HepG2 (cell line): Measurements from ENCODE around the gene TMEM134. TPM values are rescaled to one million over a fixed set of nuclear protein-coding genes. Genes with fewer than 3 reads are reported as not detected.

Experiments used
- ELF4 ChIP-seq: sonication (generic); formaldehyde crosslinking; IDR thresholded peaks from 2 replicates; pipeline ENCODE4 v1.5.0; 2020; ENCODE audit warnings: missing genetic modification reagents, mild to moderate bottlenecking, moderate library complexity, borderline replicate concordance
- HMGA1 ChIP-seq: sonication (generic); formaldehyde crosslinking; conservative IDR thresholded peaks from 2 replicates; pipeline ENCODE4 v1.4.0; 2020; ENCODE audit warnings: missing genetic modification reagents
- KDM3A ChIP-seq: IDR thresholded peaks from 2 replicates; pipeline ENCODE4 v1.6.1; 2018; ENCODE audit warnings: low read depth, missing compliant biosample characterization
- NR2F2 ChIP-seq: IDR thresholded peaks from 2 replicates; pipeline ENCODE4 v1.6.1; 2012; ENCODE audit warnings: low read depth, inconsistent platforms, borderline replicate concordance
- PHF5A ChIP-seq: IDR thresholded peaks from one replicate; pipeline ENCODE4 v1.6.1; 2018; ENCODE audit warnings: low read depth, missing genetic modification reagents; ENCODE audit not compliant: unreplicated experiment
- SNAI1 ChIP-seq: sonication (generic); formaldehyde crosslinking; IDR thresholded peaks from 2 replicates; pipeline ENCODE4 v1.5.0; 2020; ENCODE audit warnings: mild to moderate bottlenecking, missing genetic modification reagents, borderline replicate concordance
- SP1 ChIP-seq, 2 experiments: fragments of 450-650 bp in 1 of 2; sonication (generic) in 1 of 2; formaldehyde crosslinking in 1 of 2; IDR thresholded peaks; 2 replicates each; pipeline versions ENCODE4 v1.4.0 to v1.6.1; 2016 to 2020; ENCODE audit warnings: missing genetic modification reagents in 1 of 2
- ZNF280D ChIP-seq: sonication (generic); formaldehyde crosslinking; IDR thresholded peaks from 2 replicates; pipeline ENCODE4 v1.5.1; 2020; ENCODE audit warnings: mild to moderate bottlenecking, missing genetic modification reagents
- ZNF572 ChIP-seq: sonication (generic); formaldehyde crosslinking; IDR thresholded peaks from 2 replicates; pipeline ENCODE4 v1.5.1; 2020; ENCODE audit warnings: mild to moderate bottlenecking, missing genetic modification reagents
- ZNF775 ChIP-seq: sonication (generic); formaldehyde crosslinking; IDR thresholded peaks from 2 replicates; pipeline ENCODE4 v1.4.0; 2020; ENCODE audit warnings: missing genetic modification reagents, mild to moderate bottlenecking, moderate library complexity, borderline replicate concordance
- polyA plus RNA-seq, 8 experiments: library from polyadenylated mRNA; depleted of rRNA in 3 of 8; stranded (reverse) in 7 of 8; unstranded in 1 of 8; fragments of >200 nt; fragmentation: Illumina TruSeq in 4 of 8; extraction: Trizol in 4 of 8; gene quantifications; 2 replicates each; pipeline versions ENCODE4 v1.2.1 to v1.2.3, GENCODE V29; 2011 to 2016; ENCODE audit warnings: low read depth in 4 of 8, missing spikeins in 1 of 8, mixed read lengths in 1 of 8; ENCODE audit not compliant: insufficient read depth in 1 of 8
- total RNA-seq, 5 experiments: library from RNA; depleted of rRNA; stranded (reverse); fragments of >200 nt; fragmentation: Illumina TruSeq; extraction: Trizol; gene quantifications; 2 replicates each; pipeline ENCODE4 v1.2.3, GENCODE V29; 2016; ENCODE audit warnings: low read depth in 1 of 5
- TF ChIP-seq, protein P1 (sequence below), 2 experiments: sonication (generic) in 1 of 2; formaldehyde crosslinking in 1 of 2; IDR thresholded peaks; 2 replicates each; pipeline versions ENCODE4 v1.4.0 to v1.6.1; 2016 to 2020; ENCODE audit warnings: borderline replicate concordance in 1 of 2, low read depth in 1 of 2, mild to moderate bottlenecking in 1 of 2, missing genetic modification reagents in 1 of 2
- TF ChIP-seq, protein P2 (sequence below): sonication (generic); formaldehyde crosslinking; IDR thresholded peaks from 2 replicates; pipeline ENCODE4 v1.5.1; 2020; ENCODE audit warnings: mild to moderate bottlenecking, moderate library complexity, missing genetic modification reagents

TMEM134 gene
- total and polyA plus RNA-seq, 2 of the 13 experiments (the other 11 are each of a cell fraction or from before 2014, with no cell fraction given), result 6.9 to 26.9 TPM

- TF ChIP-seq, protein P1, sequence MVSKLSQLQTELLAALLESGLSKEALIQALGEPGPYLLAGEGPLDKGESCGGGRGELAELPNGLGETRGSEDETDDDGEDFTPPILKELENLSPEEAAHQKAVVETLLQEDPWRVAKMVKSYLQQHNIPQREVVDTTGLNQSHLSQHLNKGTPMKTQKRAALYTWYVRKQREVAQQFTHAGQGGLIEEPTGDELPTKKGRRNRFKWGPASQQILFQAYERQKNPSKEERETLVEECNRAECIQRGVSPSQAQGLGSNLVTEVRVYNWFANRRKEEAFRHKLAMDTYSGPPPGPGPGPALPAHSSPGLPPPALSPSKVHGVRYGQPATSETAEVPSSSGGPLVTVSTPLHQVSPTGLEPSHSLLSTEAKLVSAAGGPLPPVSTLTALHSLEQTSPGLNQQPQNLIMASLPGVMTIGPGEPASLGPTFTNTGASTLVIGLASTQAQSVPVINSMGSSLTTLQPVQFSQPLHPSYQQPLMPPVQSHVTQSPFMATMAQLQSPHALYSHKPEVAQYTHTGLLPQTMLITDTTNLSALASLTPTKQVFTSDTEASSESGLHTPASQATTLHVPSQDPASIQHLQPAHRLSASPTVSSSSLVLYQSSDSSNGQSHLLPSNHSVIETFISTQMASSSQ (IDR thresholded peaks at IDR 0.05; ENCODE audit: low read depth), result no peak
- TF ChIP-seq, protein P1 (CRISPR knock-in tag; IDR thresholded peaks at IDR 0.05; ENCODE audit: borderline replicate concordance), result no peak
- TF ChIP-seq NR2F2, result no peak
- no peak for TF ChIP-seq ZNF572 (CRISPR knock-in tag)
- 0 out of 2 replicates have a peak, but pooled peaks have one; percentile 51 for TF ChIP-seq SNAI1 (CRISPR knock-in tag)
- 0 out of 2 replicates have a peak, but pooled peaks have one; percentile 20 for TF ChIP-seq ZNF280D (CRISPR knock-in tag)
- TF ChIP-seq, protein P2, sequence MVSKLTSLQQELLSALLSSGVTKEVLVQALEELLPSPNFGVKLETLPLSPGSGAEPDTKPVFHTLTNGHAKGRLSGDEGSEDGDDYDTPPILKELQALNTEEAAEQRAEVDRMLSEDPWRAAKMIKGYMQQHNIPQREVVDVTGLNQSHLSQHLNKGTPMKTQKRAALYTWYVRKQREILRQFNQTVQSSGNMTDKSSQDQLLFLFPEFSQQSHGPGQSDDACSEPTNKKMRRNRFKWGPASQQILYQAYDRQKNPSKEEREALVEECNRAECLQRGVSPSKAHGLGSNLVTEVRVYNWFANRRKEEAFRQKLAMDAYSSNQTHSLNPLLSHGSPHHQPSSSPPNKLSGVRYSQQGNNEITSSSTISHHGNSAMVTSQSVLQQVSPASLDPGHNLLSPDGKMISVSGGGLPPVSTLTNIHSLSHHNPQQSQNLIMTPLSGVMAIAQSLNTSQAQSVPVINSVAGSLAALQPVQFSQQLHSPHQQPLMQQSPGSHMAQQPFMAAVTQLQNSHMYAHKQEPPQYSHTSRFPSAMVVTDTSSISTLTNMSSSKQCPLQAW (CRISPR knock-in tag), result 0 out of 2 replicates have a peak, but pooled peaks have one; percentile 47
- no peak; the same call in 1 of the 2 replicates for TF ChIP-seq ELF4 (CRISPR knock-in tag)
- TF ChIP-seq ZNF775, result no peak
- peak; percentile 26; the same call in 1 of the 2 replicates for TF ChIP-seq KDM3A
- TF ChIP-seq PHF5A (CRISPR knock-in tag), result no peak
- no peak for TF ChIP-seq HMGA1 (CRISPR knock-in tag)
- TF ChIP-seq SP1 (IDR thresholded peaks at IDR 0.05), result no peak; the same call in 1 of the 2 replicates
- TF ChIP-seq SP1 (CRISPR knock-in tag; IDR thresholded peaks at IDR 0.05), result peak; percentile 58
Observed at GRCh38 chr11:67507864-67508485, 38.9 kb upstream of the TMEM134 start, which contains the start of gene CDK2AP2 (continued).
